H1 (cell line): Measurements from ENCODE around the gene ACOT2. TPM values are rescaled to one million over a fixed set of nuclear protein-coding genes. Genes with fewer than 3 reads are reported as not detected.

Experiments
- CTCF ChIA-PET: fragments of 300-600 bp; sonication (Branson Sonifier 250); formaldehyde crosslinking; loops from one replicate; lab custom pipeline; 2021; ENCODE audit not compliant: partially characterized antibody; lab: Charles Lee
- POLR2A ChIA-PET: fragments of 300-600 bp; sonication (Branson Sonifier 250); formaldehyde crosslinking; loops from one replicate; lab custom pipeline; 2021; ENCODE audit warnings: inconsistent platforms; ENCODE audit not compliant: partially characterized antibody; lab: Charles Lee
- DNase-seq, 2 experiments: peaks; one replicate each; pipeline versions ENCODE4 v3.0.0 to v3.0.0-alpha.2; 2010 to 2022; ENCODE audit warnings: low spot score in 2 of 2, low read depth in 1 of 2, mixed read lengths in 1 of 2
- FAIRE-seq: peaks from 2 replicates; lab custom pipeline; 2011; peaks lifted over from hg19 to GRCh38; lab: Jason Lieb, UNC
- H2AFZ ChIP-seq: 2 replicates; pipeline ENCODE4 v1.8.1; 2012; ENCODE audit warnings: low read length, inconsistent platforms
- H2AK5ac ChIP-seq: 2 replicates; pipeline ENCODE4 v1.6.1; 2013; ENCODE audit warnings: low read depth, low read length
- H2BK120ac ChIP-seq: replicated peaks from 2 replicates; pipeline ENCODE3; 2013; ENCODE audit warnings: low read depth, low read length, inconsistent platforms
- H2BK12ac ChIP-seq: 2 replicates; pipeline ENCODE4 v1.6.1; 2013; ENCODE audit warnings: low read depth, low read length
- H2BK15ac ChIP-seq: 2 replicates; pipeline ENCODE4 v1.6.1; 2013; ENCODE audit warnings: low read length
- H2BK20ac ChIP-seq: 2 replicates; pipeline ENCODE4 v1.6.1; 2013; ENCODE audit warnings: low read length
- H2BK5ac ChIP-seq: 2 replicates; pipeline ENCODE4 v1.6.1; 2013; ENCODE audit warnings: low read depth, low read length
- H3K14ac ChIP-seq: 2 replicates; pipeline ENCODE4 v1.6.1; 2013; ENCODE audit warnings: inconsistent platforms; ENCODE audit not compliant: insufficient read length
- H3K18ac ChIP-seq: 2 replicates; pipeline ENCODE4 v1.6.1; 2013; ENCODE audit warnings: low read length; ENCODE audit errors: extremely low read depth
- H3K23ac ChIP-seq: 2 replicates; pipeline ENCODE4 v1.6.1; 2013; ENCODE audit warnings: inconsistent platforms; ENCODE audit not compliant: insufficient read length
- H3K23me2 ChIP-seq: 2 replicates; pipeline ENCODE4 v1.6.1; 2013; ENCODE audit warnings: low read depth, low read length
- H3K27ac ChIP-seq: 2 replicates; pipeline ENCODE4 v1.6.1; 2011; ENCODE audit warnings: low read depth, low read length, inconsistent platforms
- H3K27me3 ChIP-seq, 4 experiments: replicated peaks in 1 of 4; 1 replicate in 1 of 4; 2 replicates in 3 of 4; pipeline versions ENCODE4 v1.6.1 to v1.8.1; 2011 to 2013; ENCODE audit warnings: low read length in 3 of 4, mild to moderate bottlenecking in 3 of 4, inconsistent platforms in 2 of 4, mixed read lengths in 2 of 4, moderate library complexity in 1 of 4; ENCODE audit not compliant: control insufficient read depth in 3 of 4, insufficient read depth in 3 of 4; ENCODE audit errors: extremely low read depth in 1 of 4
- H3K36me3 ChIP-seq, 4 experiments: 2 replicates each; pipeline versions ENCODE4 v1.6.1 to v1.8.1; 2011 to 2013; ENCODE audit warnings: mild to moderate bottlenecking in 4 of 4, low read length in 3 of 4, moderate library complexity in 2 of 4, control low read depth in 1 of 4, inconsistent platforms in 1 of 4; ENCODE audit not compliant: insufficient read depth in 4 of 4, control insufficient read depth in 2 of 4
- H3K4ac ChIP-seq: replicated peaks from 2 replicates; pipeline ENCODE3; 2013; ENCODE audit warnings: low read length, low read depth, mixed read lengths, inconsistent platforms; ENCODE audit not compliant: insufficient read length
- H3K4me1 ChIP-seq, 4 experiments: replicated peaks in 1 of 4; 1 replicate in 1 of 4; 2 replicates in 3 of 4; pipeline versions ENCODE4 v1.6.1 to v1.8.1; 2011 to 2013; ENCODE audit warnings: low read length in 3 of 4, inconsistent platforms in 2 of 4, mixed read lengths in 1 of 4; ENCODE audit not compliant: insufficient read depth in 4 of 4, control insufficient read depth in 3 of 4
- H3K4me2 ChIP-seq, 2 experiments: 2 replicates each; pipeline versions ENCODE4 v1.6.1 to v1.8.1; 2011 to 2013; ENCODE audit warnings: low read depth in 2 of 2, low read length in 2 of 2, control low read depth in 1 of 2, inconsistent platforms in 1 of 2, mild to moderate bottlenecking in 1 of 2; ENCODE audit not compliant: insufficient read depth in 1 of 2
- H3K4me3 ChIP-seq, 4 experiments: fragments of 200-600, 300-600 bp in 1 of 4; sonication (generic), shearing (Covaris generic), sonication (Bioruptor Twin) in 1 of 4; 2 replicates each; pipeline versions ENCODE4 v1.5.1 to v1.8.1; 2011 to 2016; ENCODE audit warnings: low read length in 4 of 4, low read depth in 3 of 4, control low read depth in 2 of 4, inconsistent platforms in 2 of 4, mild to moderate bottlenecking in 2 of 4, mixed read lengths in 1 of 4, moderate library complexity in 1 of 4; ENCODE audit not compliant: insufficient read depth in 2 of 4; ENCODE audit errors: extremely low read depth in 1 of 4
- H3K56ac ChIP-seq: replicated peaks from 2 replicates; pipeline ENCODE3; 2013; ENCODE audit warnings: low read depth, mild to moderate bottlenecking, mixed read lengths, low read length, inconsistent platforms; ENCODE audit not compliant: insufficient read length
- H3K79me1 ChIP-seq: 2 replicates; pipeline ENCODE4 v1.6.1; 2013; ENCODE audit warnings: low read depth, low read length, control low read depth
- H3K79me2 ChIP-seq, 2 experiments: 2 replicates each; pipeline versions ENCODE4 v1.6.1 to v1.8.1; 2012 to 2013; ENCODE audit warnings: low read length in 2 of 2, mild to moderate bottlenecking in 2 of 2, inconsistent platforms in 1 of 2; ENCODE audit not compliant: insufficient read depth in 2 of 2, control insufficient read depth in 1 of 2
- H3K9ac ChIP-seq, 4 experiments: replicated peaks in 1 of 4; 1 replicate in 1 of 4; 2 replicates in 3 of 4; pipeline versions ENCODE4 v1.6.1 to v1.8.1; 2011 to 2013; ENCODE audit warnings: low read depth in 3 of 4, low read length in 3 of 4, control low read depth in 2 of 4, mild to moderate bottlenecking in 2 of 4, moderate library complexity in 2 of 4, inconsistent platforms in 1 of 4; ENCODE audit errors: extremely low read depth in 1 of 4
- H3K9me3 ChIP-seq, 2 experiments: 2 replicates each; pipeline versions ENCODE4 v1.6.1 to v1.8.1; 2012 to 2013; ENCODE audit warnings: mild to moderate bottlenecking in 2 of 2, moderate library complexity in 2 of 2, control low read depth in 1 of 2, inconsistent platforms in 1 of 2, low read depth in 1 of 2, low read length in 1 of 2, mixed read lengths in 1 of 2; ENCODE audit not compliant: insufficient read depth in 2 of 2
- H4K20me1 ChIP-seq, 2 experiments: replicated peaks in 1 of 2; 2 replicates each; pipeline versions ENCODE3 to v1.8.1; 2011 to 2013; ENCODE audit warnings: inconsistent platforms in 2 of 2, low read length in 2 of 2, mild to moderate bottlenecking in 1 of 2; ENCODE audit not compliant: insufficient read depth in 2 of 2, control insufficient read depth in 1 of 2
- H4K5ac ChIP-seq: 2 replicates; pipeline ENCODE4 v1.6.1; 2013; ENCODE audit warnings: low read length, low read depth, mixed read lengths, inconsistent platforms; ENCODE audit not compliant: insufficient read length
- H4K8ac ChIP-seq: 2 replicates; pipeline ENCODE4 v1.8.0; 2013; ENCODE audit warnings: mild to moderate bottlenecking, moderate library complexity, low read length, inconsistent platforms; ENCODE audit not compliant: insufficient read depth; ENCODE audit errors: extremely low read depth
- H4K91ac ChIP-seq: replicated peaks from 2 replicates; pipeline ENCODE3; 2013; ENCODE audit warnings: low read length, mixed read lengths, inconsistent platforms; ENCODE audit not compliant: insufficient read length
- BCL11A ChIP-seq, 2 experiments: IDR thresholded peaks; one replicate each; pipeline ENCODE4 v1.6.1; 2011; ENCODE audit warnings: low read depth in 2 of 2, low read length in 2 of 2, mild to moderate bottlenecking in 2 of 2
- MAFK ChIP-seq: IDR thresholded peaks from 2 replicates; pipeline ENCODE4 v1.6.1; 2012; ENCODE audit warnings: low read depth, mild to moderate bottlenecking, improper control_type of control experiment, low read length
- NANOG ChIP-seq: IDR thresholded peaks from 2 replicates; pipeline ENCODE4 v1.6.1; 2011; ENCODE audit warnings: low read length, low read depth, mild to moderate bottlenecking, inconsistent platforms; ENCODE audit not compliant: insufficient read depth, poor library complexity, severe bottlenecking
- POU5F1 ChIP-seq: IDR thresholded peaks from 2 replicates; pipeline ENCODE4 v1.6.1; 2011; ENCODE audit warnings: low read depth, mild to moderate bottlenecking, low read length, moderate library complexity
- RBBP5 ChIP-seq: IDR thresholded peaks from 2 replicates; pipeline ENCODE4 v1.7.1; 2012; ENCODE audit warnings: low read depth, mild to moderate bottlenecking, inconsistent platforms, low read length, moderate library complexity, borderline replicate concordance
- SRF ChIP-seq: IDR thresholded peaks from 2 replicates; pipeline ENCODE4 v1.6.1; 2011; ENCODE audit warnings: mild to moderate bottlenecking, low read depth, low read length, moderate library complexity
- ZNF274 ChIP-seq: IDR thresholded peaks from 2 replicates; pipeline ENCODE4 v1.7.0; 2012; ENCODE audit warnings: low read length, borderline replicate concordance; ENCODE audit errors: extremely low read depth
- WGBS, 2 experiments: shearing (Covaris generic) in 1 of 2; methylation state at CpG; one replicate each; pipeline versions ENCODE4 v1.1.6 to v1.1.7; 2013 to 2015; ENCODE audit warnings: low lambda C conversion rate in 2 of 2, mixed read lengths in 2 of 2, inconsistent platforms in 1 of 2, low coverage in 1 of 2, missing lambda C conversion rate in 1 of 2; ENCODE audit not compliant: insufficient replicate concordance in 2 of 2, insufficient coverage in 1 of 2, insufficient read length in 1 of 2; ENCODE audit errors: extremely low coverage in 1 of 2, missing lambda C conversion rate in 1 of 2; 5-methylcytosine and 5-hydroxymethylcytosine counted together
- polyA plus RNA-seq, 7 experiments: library from polyadenylated mRNA; depleted of rRNA in 3 of 7; stranded (reverse) in 5 of 7; unstranded in 2 of 7; fragments of >200 nt in 5 of 7; fragments of 200-250 nt in 2 of 7; gene quantifications; 1 replicate in 5 of 7; 2 replicates in 1 of 7; 4 replicates in 1 of 7; pipeline versions ENCODE4 v1.2.1 to v1.2.3, GENCODE V29; 2011 to 2013; ENCODE audit warnings: missing spikeins in 2 of 7, mixed read lengths in 2 of 7
- total RNA-seq: library from RNA; stranded (reverse); fragmentation: NEBNext Ultra II Directional; extraction: Animal tissue kit (Norgen Biotek cat#: 25700); gene quantifications from 2 replicates; pipeline ENCODE4 v1.2.1, GENCODE V29; 2021

The ACOT2 gene
- total and polyA plus RNA-seq, 2 of the 8 experiments (the other 6 are each of a cell fraction or from before 2014, with no cell fraction given) = 5.8 to 5.9 TPM

GRCh38 chr14:73620268-73620667 is 51.3 kb downstream of the ACOT2 start:
- no peak overlapping the region for H2BK120ac ChIP-seq
- H3K4me1 ChIP-seq = peaks cover 0 to 5% (median 0%) of the 10 kb centered on the region in 4 experiments; a peak in 1 of 7 replicates
- H3K14ac ChIP-seq = no peak overlapping the region
- H4K8ac ChIP-seq = no peak overlapping the region
- CTCF ChIA-PET = interaction anchor here (0.7 to 1.3 kb wide), 4 partner anchors 14 to 99 kb away, joined by 3 to 5 read pairs (median 3); no protein-coding TSS in a partner anchor
- no peak overlapping the region for H2AFZ ChIP-seq
- no peak overlapping the region for H3K9ac ChIP-seq
- no peak overlapping the region for H2BK15ac ChIP-seq
- FAIRE-seq (no peak), DNase-seq (no peak)
- POLR2A ChIA-PET = interaction anchor here (1.3 kb wide), 1 partner anchor 13 kb away, joined by 4 read pairs; no protein-coding TSS in a partner anchor
- no peak overlapping the region for H2BK5ac ChIP-seq
- H4K5ac ChIP-seq = no peak overlapping the region
- WGBS, 2 experiments = 93% methylated on average over 10 of the region's 10 CpGs; no CpG with 5 or more reads in 1 of the 2 experiments
- no peaks in the 10 kb centered on the region for H3K9me3 ChIP-seq
- TF ChIP-seq ZNF274 (no peak), BCL11A (IDR thresholded peaks at IDR 0.05; ENCODE audit: low read depth in 2 of 2, low read length in 2 of 2) (no peak), MAFK (no peak), SRF (no peak), POU5F1 (no peak), NANOG (no peak), RBBP5 (no peak)
- no peak overlapping the region for H3K23ac ChIP-seq
- no peak overlapping the region for H3K4ac ChIP-seq
- no peak overlapping the region for H2BK12ac ChIP-seq
- no peak overlapping the region for H2BK20ac ChIP-seq
- H3K36me3 ChIP-seq = no peaks in the 10 kb centered on the region
- H2AK5ac ChIP-seq = no peak overlapping the region
- no peaks in the 10 kb centered on the region for H3K79me2 ChIP-seq
- no peak overlapping the region for H3K18ac ChIP-seq
- H3K27me3 ChIP-seq = peaks cover 0 to 11% (median 3%) of the 10 kb centered on the region in 4 experiments; a peak in 2 of 7 replicates
- H3K56ac ChIP-seq = no peak overlapping the region
- H3K79me1 ChIP-seq = no peaks in the 10 kb centered on the region
- H3K23me2 ChIP-seq = 0 out of 2 replicates have a peak, but pooled peaks cover 2% of the 10 kb centered on the region
- H3K4me2 ChIP-seq = no peak overlapping the region
- H4K20me1 ChIP-seq = peaks cover 0 to 3% of the 10 kb centered on the region in 2 experiments
- no peak overlapping the region for H3K27ac ChIP-seq
- no peak overlapping the region for H3K4me3 ChIP-seq
- no peak overlapping the region for H4K91ac ChIP-seq
